ENCODE data around the gene OPTC.

- TF ChIP-seq CTCF (IDR thresholded peaks at IDR 0.05; ENCODE audit: poor library complexity, severe bottlenecking) (no peak), EZH2 (IDR thresholded peaks at IDR 0.05; ENCODE audit: borderline replicate concordance, insufficient read depth, low read length, poor library complexity, severe bottlenecking) (no peak), POLR2AphosphoS5 (IDR thresholded peaks at IDR 0.05) (no peak), EP300 (conservative IDR thresholded peaks at IDR 0.05; ENCODE audit: poor library complexity, severe bottlenecking) (no peak), REST (IDR thresholded peaks at IDR 0.05; ENCODE audit: borderline replicate concordance) (no peak), TAF1 (IDR thresholded peaks at IDR 0.05; ENCODE audit: low read depth) (no peak), SMC3 (conservative IDR thresholded peaks at IDR 0.05; ENCODE audit: poor library complexity) (no peak), MXI1 (conservative IDR thresholded peaks at IDR 0.05; ENCODE audit: poor library complexity, severe bottlenecking) (no peak)
Measured at GRCh38 chr1:203459671-203460201, 34.2 kb upstream of the OPTC start.
